HepG2 (cell line): ENCODE data around the gene SMURF2.

Experiments used
- EP300 ChIP-seq, 3 experiments: sonication (generic) in 1 of 3; formaldehyde crosslinking in 1 of 3; IDR thresholded peaks; 2 replicates each; pipeline versions ENCODE4 v1.5.1 to v1.6.1; 2011 to 2020; ENCODE audit warnings: low read depth in 2 of 3, low read length in 2 of 3, borderline replicate concordance in 1 of 3, improper control_type of control experiment in 1 of 3, mild to moderate bottlenecking in 1 of 3, missing genetic modification reagents in 1 of 3, moderate library complexity in 1 of 3
- HOXA7 ChIP-seq: sonication (generic); formaldehyde crosslinking; IDR thresholded peaks from 2 replicates; pipeline ENCODE4 v1.8.1; 2022; ENCODE audit warnings: mild to moderate bottlenecking, missing genetic modification reagents, moderate library complexity
- TAF1 ChIP-seq: sonication (generic); formaldehyde crosslinking; IDR thresholded peaks from 2 replicates; pipeline ENCODE4 v1.4.0; 2020; ENCODE audit warnings: missing genetic modification reagents
- ZNF253 ChIP-seq: sonication (generic); formaldehyde crosslinking; IDR thresholded peaks from 2 replicates; pipeline ENCODE4 v1.8.0; 2022; ENCODE audit warnings: mild to moderate bottlenecking, missing genetic modification reagents, borderline replicate concordance
- ZNF264 ChIP-seq: sonication (generic); formaldehyde crosslinking; IDR thresholded peaks from 2 replicates; pipeline ENCODE4 v1.4.0; 2020; ENCODE audit warnings: missing genetic modification reagents
- ZNF737 ChIP-seq: sonication (generic); formaldehyde crosslinking; IDR thresholded peaks from 2 replicates; pipeline ENCODE4 v1.5.0; 2020; ENCODE audit warnings: missing genetic modification reagents, mild to moderate bottlenecking, borderline replicate concordance
- TF ChIP-seq, protein P1 (sequence below): IDR thresholded peaks from 2 replicates; pipeline ENCODE4 v1.6.1; 2016; ENCODE audit warnings: control low read depth
- TF ChIP-seq, protein P2 (sequence below): sonication (generic); formaldehyde crosslinking; IDR thresholded peaks from 2 replicates; pipeline ENCODE4 v1.4.0; 2020; ENCODE audit warnings: missing genetic modification reagents, borderline replicate concordance

DNA sequence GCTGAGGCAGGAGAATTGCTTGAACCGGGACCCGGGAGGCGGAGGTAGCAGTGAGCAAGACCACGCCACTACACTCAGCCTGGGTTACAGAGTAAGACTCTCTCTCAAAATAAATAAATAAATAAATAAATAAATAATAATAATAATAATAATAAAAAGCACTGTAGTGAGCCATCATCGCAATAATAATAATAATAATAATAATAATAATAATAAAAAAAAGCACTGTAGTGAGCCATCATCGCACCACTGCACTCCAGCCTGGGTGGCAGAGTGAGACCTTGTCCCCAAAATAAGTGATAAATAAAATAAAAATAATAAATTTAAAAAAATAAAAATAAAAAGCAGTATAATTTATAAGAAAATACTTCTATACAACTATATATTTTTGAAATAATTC is 40.3 kb downstream of the SMURF2 start:
- TF ChIP-seq TAF1 (CRISPR knock-in tag) = no peak
- TF ChIP-seq EP300 (IDR thresholded peaks at IDR 0.05; ENCODE audit: low read depth in 2 of 2, low read length in 2 of 2) = no peak
- TF ChIP-seq EP300 (CRISPR knock-in tag; IDR thresholded peaks at IDR 0.05; ENCODE audit: borderline replicate concordance) = no peak
- no peak for TF ChIP-seq HOXA7
- TF ChIP-seq, protein P1, sequence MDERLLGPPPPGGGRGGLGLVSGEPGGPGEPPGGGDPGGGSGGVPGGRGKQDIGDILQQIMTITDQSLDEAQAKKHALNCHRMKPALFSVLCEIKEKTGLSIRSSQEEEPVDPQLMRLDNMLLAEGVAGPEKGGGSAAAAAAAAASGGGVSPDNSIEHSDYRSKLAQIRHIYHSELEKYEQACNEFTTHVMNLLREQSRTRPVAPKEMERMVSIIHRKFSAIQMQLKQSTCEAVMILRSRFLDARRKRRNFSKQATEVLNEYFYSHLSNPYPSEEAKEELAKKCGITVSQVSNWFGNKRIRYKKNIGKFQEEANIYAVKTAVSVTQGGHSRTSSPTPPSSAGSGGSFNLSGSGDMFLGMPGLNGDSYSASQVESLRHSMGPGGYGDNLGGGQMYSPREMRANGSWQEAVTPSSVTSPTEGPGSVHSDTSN (CRISPR knock-in tag) = no peak
- TF ChIP-seq ZNF264 (CRISPR knock-in tag) = no peak
- no peak for TF ChIP-seq ZNF253 (CRISPR knock-in tag)
- TF ChIP-seq, protein P2, sequence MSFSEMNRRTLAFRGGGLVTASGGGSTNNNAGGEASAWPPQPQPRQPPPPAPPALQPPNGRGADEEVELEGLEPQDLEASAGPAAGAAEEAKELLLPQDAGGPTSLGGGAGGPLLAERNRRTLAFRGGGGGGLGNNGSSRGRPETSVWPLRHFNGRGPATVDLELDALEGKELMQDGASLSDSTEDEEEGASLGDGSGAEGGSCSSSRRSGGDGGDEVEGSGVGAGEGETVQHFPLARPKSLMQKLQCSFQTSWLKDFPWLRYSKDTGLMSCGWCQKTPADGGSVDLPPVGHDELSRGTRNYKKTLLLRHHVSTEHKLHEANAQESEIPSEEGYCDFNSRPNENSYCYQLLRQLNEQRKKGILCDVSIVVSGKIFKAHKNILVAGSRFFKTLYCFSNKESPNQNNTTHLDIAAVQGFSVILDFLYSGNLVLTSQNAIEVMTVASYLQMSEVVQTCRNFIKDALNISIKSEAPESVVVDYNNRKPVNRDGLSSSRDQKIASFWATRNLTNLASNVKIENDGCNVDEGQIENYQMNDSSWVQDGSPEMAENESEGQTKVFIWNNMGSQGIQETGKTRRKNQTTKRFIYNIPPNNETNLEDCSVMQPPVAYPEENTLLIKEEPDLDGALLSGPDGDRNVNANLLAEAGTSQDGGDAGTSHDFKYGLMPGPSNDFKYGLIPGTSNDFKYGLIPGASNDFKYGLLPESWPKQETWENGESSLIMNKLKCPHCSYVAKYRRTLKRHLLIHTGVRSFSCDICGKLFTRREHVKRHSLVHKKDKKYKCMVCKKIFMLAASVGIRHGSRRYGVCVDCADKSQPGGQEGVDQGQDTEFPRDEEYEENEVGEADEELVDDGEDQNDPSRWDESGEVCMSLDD (CRISPR knock-in tag) = no peak
- no peak for TF ChIP-seq ZNF737 (CRISPR knock-in tag)
